ENCODE data around the gene ARHGEF33. TPM values are rescaled to one million over a fixed set of nuclear protein-coding genes. Genes with fewer than 3 reads are reported as not detected.

ARHGEF33 gene
- total RNA-seq, 1 experiment from 2014 or later = 0.04 TPM

DNA sequence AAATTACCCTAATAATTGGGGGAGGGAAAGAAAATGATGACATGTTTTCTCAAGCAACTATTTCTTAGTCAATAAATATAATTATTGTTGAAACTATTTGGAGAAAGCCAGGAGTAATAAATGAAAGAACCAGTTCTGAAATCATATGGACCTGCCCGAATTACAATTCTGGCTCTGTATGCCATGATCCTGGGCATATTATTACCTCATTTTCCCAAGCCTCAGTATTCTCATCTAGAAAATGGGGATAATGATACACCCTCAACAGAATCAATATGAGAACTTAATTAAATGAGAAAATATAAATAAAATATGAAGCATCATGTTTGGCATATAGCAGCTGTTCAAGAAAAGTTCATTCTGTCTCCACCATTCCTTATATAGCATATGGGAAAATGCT lies 22.9 kb downstream of the ARHGEF33 start:
- H3K4me3 ChIP-seq (ENCODE audit: low read length) = no peak overlapping the region
- POLR2A ChIA-PET (ENCODE audit: unreplicated experiment) = no interaction called here
- no peak for DNase-seq

DNA sequence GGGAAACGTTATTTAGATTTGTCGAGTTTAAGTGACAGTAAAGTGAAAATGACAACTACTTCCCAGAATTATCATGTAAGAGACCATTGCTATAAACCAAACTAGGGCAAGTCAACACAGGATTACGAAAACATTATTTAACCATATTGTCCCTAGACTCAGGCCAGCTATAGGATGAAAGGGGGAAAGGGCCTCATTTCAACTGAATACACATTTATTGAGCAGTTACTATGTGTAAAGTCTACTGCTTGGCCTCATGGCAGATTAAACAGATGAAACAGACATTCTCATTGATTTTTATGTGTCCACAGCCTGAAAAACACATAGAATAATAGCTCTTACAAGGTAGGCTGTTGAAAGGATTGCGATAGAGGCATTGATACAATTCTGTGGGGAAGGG lies 32.7 kb downstream of the ARHGEF33 start:
- CTCF ChIA-PET = no interaction called here
- intact Hi-C loops (cut with micrococcal nuclease) = no loop called here

More for the DNA sequence above, 22.9 kb downstream of the ARHGEF33 start:
- Histone ChIP-seq H3K9me2 (replicated peaks; ENCODE audit: low read length) (no peaks in the 10 kb centered on the region), H3K9me3 (ENCODE audit: low read length) (no peaks in the 10 kb centered on the region), H4K20me1 (ENCODE audit: low read length) (no peaks in the 10 kb centered on the region), H3F3A (ENCODE audit: low read length, unreplicated experiment) (no peaks in the 10 kb centered on the region), H2AFZ (ENCODE audit: low read length) (no peak overlapping the region), H3K27me3 (ENCODE audit: low read length) (no peaks in the 10 kb centered on the region), H3K27ac (ENCODE audit: low read length) (no peak overlapping the region), H3K36me3 (ENCODE audit: low read depth, low read length) (no peaks in the 10 kb centered on the region), H3K4me2 (ENCODE audit: low read length) (no peak overlapping the region), H3K9ac (ENCODE audit: low read length) (no peak overlapping the region), H3K79me2 (ENCODE audit: low read length) (no peaks in the 10 kb centered on the region), H3K4me1 (ENCODE audit: insufficient read depth, low read length) (peaks cover under 1% of the 10 kb centered on the region; the same call in 1 of the 2 replicates)
- no TSS peak for BruUV-seq (replicated peaks)
- TF ChIP-seq, protein P1, sequence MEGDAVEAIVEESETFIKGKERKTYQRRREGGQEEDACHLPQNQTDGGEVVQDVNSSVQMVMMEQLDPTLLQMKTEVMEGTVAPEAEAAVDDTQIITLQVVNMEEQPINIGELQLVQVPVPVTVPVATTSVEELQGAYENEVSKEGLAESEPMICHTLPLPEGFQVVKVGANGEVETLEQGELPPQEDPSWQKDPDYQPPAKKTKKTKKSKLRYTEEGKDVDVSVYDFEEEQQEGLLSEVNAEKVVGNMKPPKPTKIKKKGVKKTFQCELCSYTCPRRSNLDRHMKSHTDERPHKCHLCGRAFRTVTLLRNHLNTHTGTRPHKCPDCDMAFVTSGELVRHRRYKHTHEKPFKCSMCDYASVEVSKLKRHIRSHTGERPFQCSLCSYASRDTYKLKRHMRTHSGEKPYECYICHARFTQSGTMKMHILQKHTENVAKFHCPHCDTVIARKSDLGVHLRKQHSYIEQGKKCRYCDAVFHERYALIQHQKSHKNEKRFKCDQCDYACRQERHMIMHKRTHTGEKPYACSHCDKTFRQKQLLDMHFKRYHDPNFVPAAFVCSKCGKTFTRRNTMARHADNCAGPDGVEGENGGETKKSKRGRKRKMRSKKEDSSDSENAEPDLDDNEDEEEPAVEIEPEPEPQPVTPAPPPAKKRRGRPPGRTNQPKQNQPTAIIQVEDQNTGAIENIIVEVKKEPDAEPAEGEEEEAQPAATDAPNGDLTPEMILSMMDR (conservative IDR thresholded peaks at IDR 0.05; ENCODE audit: low read depth, low read length) = no peak
- TF ChIP-seq EZH2 (IDR thresholded peaks at IDR 0.05; ENCODE audit: low read length, unreplicated experiment) = no peak
- TF ChIP-seq EZH2phosphoT487 (IDR thresholded peaks at IDR 0.05; ENCODE audit: borderline replicate concordance, low read length) = no peak
- intact Hi-C loops (cut with micrococcal nuclease) = no loop called here
- ATAC-seq = no peak
- CTCF ChIA-PET = no interaction called here

GRCh38 chr2:38922902-38923301 lies 33.2 kb downstream of the ARHGEF33 start:
- H3K4me1 ChIP-seq (ENCODE audit: insufficient read depth, low read length) = no peaks in the 10 kb centered on the region

More for the DNA sequence above, 32.7 kb downstream of the ARHGEF33 start:
- no peak for DNase-seq
- Histone ChIP-seq H3K27ac (ENCODE audit: low read length) (no peak overlapping the region), H3K4me1 (ENCODE audit: insufficient read depth, low read length) (no peaks in the 10 kb centered on the region), H3K9me3 (ENCODE audit: low read length) (no peaks in the 10 kb centered on the region), H2AFZ (ENCODE audit: low read length) (no peak overlapping the region), H3K4me2 (ENCODE audit: low read length) (no peak overlapping the region), H3K4me3 (ENCODE audit: low read length) (no peak overlapping the region), H3K79me2 (ENCODE audit: low read length) (no peaks in the 10 kb centered on the region), H4K20me1 (ENCODE audit: low read length) (no peaks in the 10 kb centered on the region), H3K9ac (ENCODE audit: low read length) (no peak overlapping the region), H3K9me2 (replicated peaks; ENCODE audit: low read length) (no peaks in the 10 kb centered on the region), H3F3A (ENCODE audit: low read length, unreplicated experiment) (no peaks in the 10 kb centered on the region), H3K36me3 (ENCODE audit: low read depth, low read length) (no peaks in the 10 kb centered on the region), H3K27me3 (ENCODE audit: low read length) (no peaks in the 10 kb centered on the region)
- ATAC-seq = no peak
- POLR2A ChIA-PET (ENCODE audit: unreplicated experiment) = no interaction called here
- TF ChIP-seq EZH2phosphoT487 (IDR thresholded peaks at IDR 0.05; ENCODE audit: borderline replicate concordance, low read length) (no peak), EZH2 (IDR thresholded peaks at IDR 0.05; ENCODE audit: low read length, unreplicated experiment) (no peak)
- TF ChIP-seq, protein P1 (conservative IDR thresholded peaks at IDR 0.05; ENCODE audit: low read depth, low read length) = no peak
- no TSS peak for BruUV-seq (replicated peaks)

More at GRCh38 chr2:38922902-38923301, 33.2 kb downstream of the ARHGEF33 start:
- no peak for TF ChIP-seq EZH2phosphoT487 (IDR thresholded peaks at IDR 0.05; ENCODE audit: borderline replicate concordance, low read length)
- TF ChIP-seq EZH2 (IDR thresholded peaks at IDR 0.05; ENCODE audit: low read length, unreplicated experiment) = no peak
- TF ChIP-seq, protein P1 (conservative IDR thresholded peaks at IDR 0.05; ENCODE audit: low read depth, low read length) = no peak
- H3K9ac ChIP-seq (ENCODE audit: low read length) = no peak overlapping the region
- no TSS peak for BruUV-seq (replicated peaks)
- DNase-seq = no peak
- no peaks in the 10 kb centered on the region for H3K36me3 ChIP-seq (ENCODE audit: low read depth, low read length)
- H3K79me2 ChIP-seq (ENCODE audit: low read length) = no peaks in the 10 kb centered on the region
- H4K20me1 ChIP-seq (ENCODE audit: low read length) = no peaks in the 10 kb centered on the region
- H3K9me2 ChIP-seq (replicated peaks; ENCODE audit: low read length) = no peaks in the 10 kb centered on the region
- no peaks in the 10 kb centered on the region for H3F3A ChIP-seq (ENCODE audit: low read length, unreplicated experiment)
- no peak overlapping the region for H3K4me2 ChIP-seq (ENCODE audit: low read length)
- ChIA-PET CTCF (interaction anchor here (0.6 kb wide), 1 partner anchor 18 kb away, joined by 3 read pairs; no protein-coding TSS in a partner anchor), POLR2A (ENCODE audit: unreplicated experiment) (no interaction called here)
- no peak overlapping the region for H3K27ac ChIP-seq (ENCODE audit: low read length)
- no peak for ATAC-seq
- H3K9me3 ChIP-seq (ENCODE audit: low read length) = no peaks in the 10 kb centered on the region
- intact Hi-C loops (cut with micrococcal nuclease) = no loop called here
- no peak overlapping the region for H2AFZ ChIP-seq (ENCODE audit: low read length)
- no peak overlapping the region for H3K4me3 ChIP-seq (ENCODE audit: low read length)
- H3K27me3 ChIP-seq (ENCODE audit: low read length) = no peaks in the 10 kb centered on the region

Data from PC-3 (cell line).